NCI-H1436 (cell line): ENCODE measurements around the gene MAP4.
"Not testable (repeated sequence)": the region's sequence is repeated elsewhere in the genome, so short reads cannot be mapped to it uniquely, and the experiment has no call there.

Source experiments
- DNase-seq: peaks from one replicate; lab custom pipeline; 2025; lab: John Stamatoyannopoulos, UW

MAP4 gene

GRCh38 chr3:47841786-47842349, 174.3 kb downstream of the MAP4 start:
- no peak for DNase-seq

GRCh38 chr3:47838503-47838902, 177.7 kb downstream of the MAP4 start:
- no peak for DNase-seq

DNA sequence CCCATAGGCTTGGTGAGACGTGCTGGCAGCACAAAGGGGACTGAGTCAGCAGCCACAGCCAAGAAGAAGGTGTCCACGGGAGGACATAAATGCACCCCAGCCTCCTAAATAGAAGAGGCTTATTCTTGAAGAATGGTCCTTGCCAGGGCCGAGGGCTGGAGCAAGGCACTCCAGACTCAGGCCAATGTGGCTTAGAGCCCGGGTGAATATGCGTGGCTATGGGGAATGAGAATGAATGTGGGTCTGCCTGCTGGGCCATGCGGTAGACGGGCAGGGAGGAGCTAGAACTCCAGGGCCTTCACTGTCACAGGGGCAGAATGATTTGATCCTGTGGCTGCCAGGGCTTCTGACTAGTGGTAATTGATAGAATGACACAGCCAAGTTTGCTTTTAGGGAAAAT, 179.2 kb downstream of the MAP4 start:
- no peak for DNase-seq

DNA sequence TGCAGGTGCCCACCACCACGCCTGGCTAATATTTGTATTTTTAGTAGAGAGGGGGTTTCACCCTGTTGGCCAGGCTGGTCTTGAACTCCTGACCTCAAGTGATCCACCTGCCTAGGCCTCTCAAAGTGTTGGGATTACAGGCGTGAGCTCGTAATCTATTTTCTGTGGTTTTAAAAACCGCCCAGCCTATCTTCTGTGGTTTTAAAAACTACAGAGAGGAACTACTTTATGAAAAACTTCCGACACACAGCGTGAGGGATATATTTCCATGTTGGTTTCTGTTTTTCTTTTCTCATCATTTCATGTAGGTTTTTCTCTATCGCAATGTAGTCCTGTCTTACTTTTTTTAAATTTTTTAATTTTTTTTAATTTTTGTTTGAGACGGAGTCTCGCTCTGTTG, 186.7 kb downstream of the MAP4 start:
- DNase-seq, result not testable (repeated sequence)

DNA sequence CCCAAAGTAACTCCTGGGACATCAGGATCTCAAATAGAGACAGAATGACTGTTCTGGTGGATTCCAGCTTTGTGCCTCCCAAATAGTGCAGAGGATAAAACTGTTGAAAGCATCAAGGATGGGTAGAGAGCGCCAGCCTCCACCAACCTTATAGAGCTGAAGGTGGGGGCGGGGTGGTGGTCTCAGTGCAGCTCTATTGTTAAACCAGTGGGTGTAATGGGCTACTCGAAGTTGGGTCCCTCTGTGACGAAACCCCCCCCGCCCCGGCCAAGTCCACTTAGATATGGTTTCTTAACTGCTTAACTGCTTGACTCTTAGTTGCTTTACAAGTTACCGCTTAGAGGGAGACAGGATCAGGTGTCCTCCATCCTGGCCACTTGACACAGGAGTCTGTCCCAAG, 190.6 kb downstream of the MAP4 start:
- no peak for DNase-seq

- DNase-seq, result peak; percentile 13
These were observed 191.4 kb downstream of the MAP4 start for GRCh38 chr3:47824541-47825473.

GRCh38 chr3:47817609-47818008, 198.6 kb downstream of the MAP4 start:
- DNase-seq, result no peak

GRCh38 chr3:47813551-47814177, 202.6 kb downstream of the MAP4 start:
- DNase-seq, result no peak

- DNase-seq, result no peak
These were observed 211.6 kb downstream of the MAP4 start for GRCh38 chr3:47804577-47804976.

GRCh38 chr3:47803480-47804025, 212.7 kb downstream of the MAP4 start:
- no peak for DNase-seq

DNA sequence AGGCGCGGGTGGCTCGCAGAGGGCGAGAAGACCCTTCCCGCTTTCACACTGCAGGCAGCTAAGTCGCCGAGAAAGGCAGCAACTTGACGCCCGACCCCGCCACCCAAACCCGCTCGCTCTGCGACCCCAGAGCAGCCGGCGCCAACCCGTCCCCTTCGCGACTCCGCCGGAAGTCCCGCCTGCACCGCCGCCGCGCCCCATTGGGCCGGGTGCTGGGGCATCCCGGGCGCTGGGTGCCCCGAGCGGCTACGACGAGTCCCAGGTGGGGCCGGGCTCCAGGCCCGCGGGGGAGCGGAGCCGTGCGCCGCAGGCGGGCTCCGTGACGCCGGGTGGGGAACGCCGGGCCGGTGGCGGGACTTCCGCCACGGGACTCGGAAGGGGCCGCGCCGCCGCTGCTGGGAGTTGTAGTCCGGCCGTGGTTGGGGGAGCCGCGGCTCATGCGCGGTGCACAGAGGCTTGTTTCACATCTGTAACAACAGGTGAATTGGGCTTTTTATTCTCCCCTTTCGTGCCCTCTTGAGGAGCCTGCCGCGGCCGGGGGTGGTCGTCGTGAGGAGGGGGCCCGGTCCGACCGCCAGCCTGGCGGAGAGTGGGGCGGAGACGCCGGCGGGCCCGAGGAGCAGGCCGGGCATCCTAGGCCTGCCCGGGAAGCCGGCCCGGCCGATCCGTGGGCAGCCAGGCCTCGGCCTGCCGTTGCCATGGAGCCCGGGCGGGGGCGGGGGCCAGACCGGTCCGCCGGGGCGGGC, 213.3 kb downstream of the MAP4 start, which contains the start of gene DHX30:
DHX30 (plus strand) TSS at position 405 of the 746 bp plus-strand sequence. CDS start 7,546 bp downstream, outside the sequence.
- DNase-seq, result peak; percentile 34
